H1 (cell line): ENCODE measurements around the gene TUBGCP6. TPM values are rescaled to one million over a fixed set of nuclear protein-coding genes. Genes with fewer than 3 reads are reported as not detected.

Experiments
- CTCF ChIA-PET: fragments of 300-600 bp; sonication (Branson Sonifier 250); formaldehyde crosslinking; loops from one replicate; lab custom pipeline; 2021; ENCODE audit not compliant: partially characterized antibody; lab: Charles Lee
- POLR2A ChIA-PET: fragments of 300-600 bp; sonication (Branson Sonifier 250); formaldehyde crosslinking; loops from one replicate; lab custom pipeline; 2021; ENCODE audit warnings: inconsistent platforms; ENCODE audit not compliant: partially characterized antibody; lab: Charles Lee
- DNase-seq, 2 experiments: peaks; one replicate each; pipeline versions ENCODE4 v3.0.0 to v3.0.0-alpha.2; 2010 to 2022; ENCODE audit warnings: low spot score in 2 of 2, low read depth in 1 of 2, mixed read lengths in 1 of 2
- FAIRE-seq: peaks from 2 replicates; lab custom pipeline; 2011; peaks lifted over from hg19 to GRCh38; lab: Jason Lieb, UNC
- H2AFZ ChIP-seq: 2 replicates; pipeline ENCODE4 v1.8.1; 2012; ENCODE audit warnings: low read length, inconsistent platforms
- H2AK5ac ChIP-seq: 2 replicates; pipeline ENCODE4 v1.6.1; 2013; ENCODE audit warnings: low read depth, low read length
- H2BK120ac ChIP-seq: replicated peaks from 2 replicates; pipeline ENCODE3; 2013; ENCODE audit warnings: low read depth, low read length, inconsistent platforms
- H2BK12ac ChIP-seq: 2 replicates; pipeline ENCODE4 v1.6.1; 2013; ENCODE audit warnings: low read depth, low read length
- H2BK15ac ChIP-seq: 2 replicates; pipeline ENCODE4 v1.6.1; 2013; ENCODE audit warnings: low read length
- H2BK20ac ChIP-seq: 2 replicates; pipeline ENCODE4 v1.6.1; 2013; ENCODE audit warnings: low read length
- H2BK5ac ChIP-seq: 2 replicates; pipeline ENCODE4 v1.6.1; 2013; ENCODE audit warnings: low read depth, low read length
- H3K14ac ChIP-seq: 2 replicates; pipeline ENCODE4 v1.6.1; 2013; ENCODE audit warnings: inconsistent platforms; ENCODE audit not compliant: insufficient read length
- H3K18ac ChIP-seq: 2 replicates; pipeline ENCODE4 v1.6.1; 2013; ENCODE audit warnings: low read length; ENCODE audit errors: extremely low read depth
- H3K23ac ChIP-seq: 2 replicates; pipeline ENCODE4 v1.6.1; 2013; ENCODE audit warnings: inconsistent platforms; ENCODE audit not compliant: insufficient read length
- H3K23me2 ChIP-seq: 2 replicates; pipeline ENCODE4 v1.6.1; 2013; ENCODE audit warnings: low read depth, low read length
- H3K27ac ChIP-seq: 2 replicates; pipeline ENCODE4 v1.6.1; 2011; ENCODE audit warnings: low read depth, low read length, inconsistent platforms
- H3K27me3 ChIP-seq, 4 experiments: replicated peaks in 1 of 4; 1 replicate in 1 of 4; 2 replicates in 3 of 4; pipeline versions ENCODE4 v1.6.1 to v1.8.1; 2011 to 2013; ENCODE audit warnings: low read length in 3 of 4, mild to moderate bottlenecking in 3 of 4, inconsistent platforms in 2 of 4, mixed read lengths in 2 of 4, moderate library complexity in 1 of 4; ENCODE audit not compliant: control insufficient read depth in 3 of 4, insufficient read depth in 3 of 4; ENCODE audit errors: extremely low read depth in 1 of 4
- H3K36me3 ChIP-seq, 4 experiments: 2 replicates each; pipeline versions ENCODE4 v1.6.1 to v1.8.1; 2011 to 2013; ENCODE audit warnings: mild to moderate bottlenecking in 4 of 4, low read length in 3 of 4, moderate library complexity in 2 of 4, control low read depth in 1 of 4, inconsistent platforms in 1 of 4; ENCODE audit not compliant: insufficient read depth in 4 of 4, control insufficient read depth in 2 of 4
- H3K4ac ChIP-seq: replicated peaks from 2 replicates; pipeline ENCODE3; 2013; ENCODE audit warnings: low read length, low read depth, mixed read lengths, inconsistent platforms; ENCODE audit not compliant: insufficient read length
- H3K4me1 ChIP-seq, 4 experiments: replicated peaks in 1 of 4; 1 replicate in 1 of 4; 2 replicates in 3 of 4; pipeline versions ENCODE4 v1.6.1 to v1.8.1; 2011 to 2013; ENCODE audit warnings: low read length in 3 of 4, inconsistent platforms in 2 of 4, mixed read lengths in 1 of 4; ENCODE audit not compliant: insufficient read depth in 4 of 4, control insufficient read depth in 3 of 4
- H3K4me2 ChIP-seq, 2 experiments: 2 replicates each; pipeline versions ENCODE4 v1.6.1 to v1.8.1; 2011 to 2013; ENCODE audit warnings: low read depth in 2 of 2, low read length in 2 of 2, control low read depth in 1 of 2, inconsistent platforms in 1 of 2, mild to moderate bottlenecking in 1 of 2; ENCODE audit not compliant: insufficient read depth in 1 of 2
- H3K4me3 ChIP-seq, 4 experiments: fragments of 200-600, 300-600 bp in 1 of 4; sonication (generic), shearing (Covaris generic), sonication (Bioruptor Twin) in 1 of 4; 2 replicates each; pipeline versions ENCODE4 v1.5.1 to v1.8.1; 2011 to 2016; ENCODE audit warnings: low read length in 4 of 4, low read depth in 3 of 4, control low read depth in 2 of 4, inconsistent platforms in 2 of 4, mild to moderate bottlenecking in 2 of 4, mixed read lengths in 1 of 4, moderate library complexity in 1 of 4; ENCODE audit not compliant: insufficient read depth in 2 of 4; ENCODE audit errors: extremely low read depth in 1 of 4
- H3K56ac ChIP-seq: replicated peaks from 2 replicates; pipeline ENCODE3; 2013; ENCODE audit warnings: low read depth, mild to moderate bottlenecking, mixed read lengths, low read length, inconsistent platforms; ENCODE audit not compliant: insufficient read length
- H3K79me1 ChIP-seq: 2 replicates; pipeline ENCODE4 v1.6.1; 2013; ENCODE audit warnings: low read depth, low read length, control low read depth
- H3K79me2 ChIP-seq, 2 experiments: 2 replicates each; pipeline versions ENCODE4 v1.6.1 to v1.8.1; 2012 to 2013; ENCODE audit warnings: low read length in 2 of 2, mild to moderate bottlenecking in 2 of 2, inconsistent platforms in 1 of 2; ENCODE audit not compliant: insufficient read depth in 2 of 2, control insufficient read depth in 1 of 2
- H3K9ac ChIP-seq, 4 experiments: replicated peaks in 1 of 4; 1 replicate in 1 of 4; 2 replicates in 3 of 4; pipeline versions ENCODE4 v1.6.1 to v1.8.1; 2011 to 2013; ENCODE audit warnings: low read depth in 3 of 4, low read length in 3 of 4, control low read depth in 2 of 4, mild to moderate bottlenecking in 2 of 4, moderate library complexity in 2 of 4, inconsistent platforms in 1 of 4; ENCODE audit errors: extremely low read depth in 1 of 4
- H3K9me3 ChIP-seq, 2 experiments: 2 replicates each; pipeline versions ENCODE4 v1.6.1 to v1.8.1; 2012 to 2013; ENCODE audit warnings: mild to moderate bottlenecking in 2 of 2, moderate library complexity in 2 of 2, control low read depth in 1 of 2, inconsistent platforms in 1 of 2, low read depth in 1 of 2, low read length in 1 of 2, mixed read lengths in 1 of 2; ENCODE audit not compliant: insufficient read depth in 2 of 2
- H4K20me1 ChIP-seq, 2 experiments: replicated peaks in 1 of 2; 2 replicates each; pipeline versions ENCODE3 to v1.8.1; 2011 to 2013; ENCODE audit warnings: inconsistent platforms in 2 of 2, low read length in 2 of 2, mild to moderate bottlenecking in 1 of 2; ENCODE audit not compliant: insufficient read depth in 2 of 2, control insufficient read depth in 1 of 2
- H4K5ac ChIP-seq: 2 replicates; pipeline ENCODE4 v1.6.1; 2013; ENCODE audit warnings: low read length, low read depth, mixed read lengths, inconsistent platforms; ENCODE audit not compliant: insufficient read length
- H4K8ac ChIP-seq: 2 replicates; pipeline ENCODE4 v1.8.0; 2013; ENCODE audit warnings: mild to moderate bottlenecking, moderate library complexity, low read length, inconsistent platforms; ENCODE audit not compliant: insufficient read depth; ENCODE audit errors: extremely low read depth
- H4K91ac ChIP-seq: replicated peaks from 2 replicates; pipeline ENCODE3; 2013; ENCODE audit warnings: low read length, mixed read lengths, inconsistent platforms; ENCODE audit not compliant: insufficient read length
- CREB1 ChIP-seq: IDR thresholded peaks from 2 replicates; pipeline ENCODE4 v1.6.1; 2012; ENCODE audit warnings: inconsistent platforms
- HDAC2 ChIP-seq, 2 experiments: fragments of 300-600 bp in 1 of 2; sonication (generic) in 1 of 2; IDR thresholded peaks; 2 replicates each; pipeline ENCODE4 v1.6.1; 2011 to 2012; ENCODE audit warnings: low read depth in 2 of 2, low read length in 2 of 2, mild to moderate bottlenecking in 2 of 2, moderate library complexity in 2 of 2, borderline replicate concordance in 1 of 2, inconsistent platforms in 1 of 2
- JUN ChIP-seq: IDR thresholded peaks from 2 replicates; pipeline ENCODE4 v1.6.1; 2011; ENCODE audit warnings: low read depth, mild to moderate bottlenecking, improper control_type of control experiment, low read length
- KDM4A ChIP-seq: IDR thresholded peaks from one replicate; pipeline ENCODE4 v1.7.1; 2012; ENCODE audit warnings: low read depth, mild to moderate bottlenecking, moderate library complexity, low read length, inconsistent platforms; ENCODE audit not compliant: severe bottlenecking
- RNF2 ChIP-seq: fragments of 200-900, 300-1000 bp; sonication (generic); IDR thresholded peaks from 2 replicates; pipeline ENCODE4 v1.7.1; 2016; ENCODE audit warnings: borderline replicate concordance, low read depth, mild to moderate bottlenecking, antibody characterized with exemption, low read length; ENCODE audit not compliant: poor library complexity, severe bottlenecking; ENCODE audit errors: missing control alignments
- RXRA ChIP-seq: IDR thresholded peaks from 2 replicates; pipeline ENCODE4 v1.6.1; 2011; ENCODE audit warnings: low read depth, mild to moderate bottlenecking, low read length, moderate library complexity; ENCODE audit not compliant: insufficient read depth
- WGBS, 2 experiments: shearing (Covaris generic) in 1 of 2; methylation state at CpG; one replicate each; pipeline versions ENCODE4 v1.1.6 to v1.1.7; 2013 to 2015; ENCODE audit warnings: low lambda C conversion rate in 2 of 2, mixed read lengths in 2 of 2, inconsistent platforms in 1 of 2, low coverage in 1 of 2, missing lambda C conversion rate in 1 of 2; ENCODE audit not compliant: insufficient replicate concordance in 2 of 2, insufficient coverage in 1 of 2, insufficient read length in 1 of 2; ENCODE audit errors: extremely low coverage in 1 of 2, missing lambda C conversion rate in 1 of 2; 5-methylcytosine and 5-hydroxymethylcytosine counted together
- polyA plus RNA-seq, 7 experiments: library from polyadenylated mRNA; depleted of rRNA in 3 of 7; stranded (reverse) in 5 of 7; unstranded in 2 of 7; fragments of >200 nt in 5 of 7; fragments of 200-250 nt in 2 of 7; gene quantifications; 1 replicate in 5 of 7; 2 replicates in 1 of 7; 4 replicates in 1 of 7; pipeline versions ENCODE4 v1.2.1 to v1.2.3, GENCODE V29; 2011 to 2013; ENCODE audit warnings: missing spikeins in 2 of 7, mixed read lengths in 2 of 7
- total RNA-seq: library from RNA; stranded (reverse); fragmentation: NEBNext Ultra II Directional; extraction: Animal tissue kit (Norgen Biotek cat#: 25700); gene quantifications from 2 replicates; pipeline ENCODE4 v1.2.1, GENCODE V29; 2021
- TF ChIP-seq, protein P1 (sequence below), 3 experiments: IDR thresholded peaks; 1 replicate in 2 of 3; 2 replicates in 1 of 3; pipeline versions ENCODE4 v1.5.1 to v1.6.1; 2011; ENCODE audit warnings: low read length in 3 of 3, mild to moderate bottlenecking in 3 of 3, inconsistent platforms in 2 of 3, low read depth in 1 of 3, moderate library complexity in 1 of 3; ENCODE audit not compliant: insufficient read depth in 1 of 3; ENCODE audit errors: control extremely low read depth in 1 of 3

Gene TUBGCP6
- total and polyA plus RNA-seq, 2 of the 8 experiments (the other 6 are each of a cell fraction or from before 2014, with no cell fraction given): 24.2 to 24.7 TPM

- Histone ChIP-seq H2BK12ac (no peak overlapping the region), H3K27ac (no peak overlapping the region), H3K14ac (no peak overlapping the region), H3K4me2 (peak overlapping the region; percentile 41 to 67; a peak in 2 of 4 replicates), H2BK120ac (no peak overlapping the region), H3K27me3 (no peaks in the 10 kb centered on the region), H3K56ac (no peak overlapping the region), H3K79me2 (peaks cover 0 to 23% of the 10 kb centered on the region in 2 experiments; a peak in 1 of 4 replicates), H4K20me1 (peaks cover 21 to 34% of the 10 kb centered on the region in 2 experiments), H2BK5ac (peak overlapping the region; percentile 52; the same call in 1 of the 2 replicates), H4K8ac (peak overlapping the region; percentile 89; the same call in 1 of the 2 replicates), H3K23me2 (peaks cover 3% of the 10 kb centered on the region; the same call in 1 of the 2 replicates), H2BK20ac (no peak overlapping the region), H2AFZ (no peak overlapping the region), H3K4ac (no peak overlapping the region), H4K5ac (no peak overlapping the region), H3K9ac (no peak overlapping the region), H3K4me1 (peaks cover 2 to 20% (median 10%) of the 10 kb centered on the region in 4 experiments; a peak in 6 of 7 replicates), H2BK15ac (peak overlapping the region; percentile 72; the same call in 1 of the 2 replicates), H2AK5ac (no peak overlapping the region), H3K9me3 (no peaks in the 10 kb centered on the region), H3K4me3 (peak overlapping the region in 3 of 4 experiments; percentile 23 to 57 (median 30); a peak in 5 of 8 replicates), H4K91ac (no peak overlapping the region), H3K23ac (no peak overlapping the region), H3K18ac (no peak overlapping the region), H3K79me1 (peaks cover 12% of the 10 kb centered on the region), H3K36me3 (peaks cover 3 to 14% (median 5%) of the 10 kb centered on the region in 4 experiments; a peak in 4 of 8 replicates)
- 88% methylated on average over 16 of the region's 18 CpGs; no CpG with 5 or more reads in 1 of the 2 experiments for WGBS, 2 experiments
- CTCF ChIA-PET: interaction anchor here (0.5 to 4.4 kb wide), 15 partner anchors 8 to 126 kb away, joined by 3 to 21 read pairs (median 4); no protein-coding TSS in a partner anchor
- POLR2A ChIA-PET: interaction anchor here (1.4 to 1.8 kb wide), 2 partner anchors 14 to 28 kb away, joined by 3 to 9 read pairs; no protein-coding TSS in a partner anchor
- FAIRE-seq: no peak
- DNase-seq: no peak
- no peak for TF ChIP-seq HDAC2 (IDR thresholded peaks at IDR 0.05; ENCODE audit: borderline replicate concordance in 1 of 2, low read depth in 2 of 2, low read length in 2 of 2)
- no peak for TF ChIP-seq JUN
- TF ChIP-seq, protein P1, sequence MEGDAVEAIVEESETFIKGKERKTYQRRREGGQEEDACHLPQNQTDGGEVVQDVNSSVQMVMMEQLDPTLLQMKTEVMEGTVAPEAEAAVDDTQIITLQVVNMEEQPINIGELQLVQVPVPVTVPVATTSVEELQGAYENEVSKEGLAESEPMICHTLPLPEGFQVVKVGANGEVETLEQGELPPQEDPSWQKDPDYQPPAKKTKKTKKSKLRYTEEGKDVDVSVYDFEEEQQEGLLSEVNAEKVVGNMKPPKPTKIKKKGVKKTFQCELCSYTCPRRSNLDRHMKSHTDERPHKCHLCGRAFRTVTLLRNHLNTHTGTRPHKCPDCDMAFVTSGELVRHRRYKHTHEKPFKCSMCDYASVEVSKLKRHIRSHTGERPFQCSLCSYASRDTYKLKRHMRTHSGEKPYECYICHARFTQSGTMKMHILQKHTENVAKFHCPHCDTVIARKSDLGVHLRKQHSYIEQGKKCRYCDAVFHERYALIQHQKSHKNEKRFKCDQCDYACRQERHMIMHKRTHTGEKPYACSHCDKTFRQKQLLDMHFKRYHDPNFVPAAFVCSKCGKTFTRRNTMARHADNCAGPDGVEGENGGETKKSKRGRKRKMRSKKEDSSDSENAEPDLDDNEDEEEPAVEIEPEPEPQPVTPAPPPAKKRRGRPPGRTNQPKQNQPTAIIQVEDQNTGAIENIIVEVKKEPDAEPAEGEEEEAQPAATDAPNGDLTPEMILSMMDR (IDR thresholded peaks at IDR 0.05; ENCODE audit: control extremely low read depth in 1 of 3, insufficient read depth in 1 of 3, low read depth in 1 of 3, low read length in 3 of 3): no peak
- TF ChIP-seq RNF2: no peak
- TF ChIP-seq RXRA: no peak
- TF ChIP-seq KDM4A: no peak
- TF ChIP-seq CREB1: no peak
Observed at GRCh38 chr22:50190941-50191741, 53.7 kb downstream of the TUBGCP6 start.
